A204.1 (cell line): ENCODE results near the gene PHF21A.

Experiments
- FAIRE-seq: peaks from 2 replicates; lab custom pipeline; 2012; peaks lifted over from hg19 to GRCh38; lab: Jason Lieb, UNC

Gene PHF21A

GRCh38 chr11:45933846-45934579 is 187.2 kb downstream of the PHF21A start:
- FAIRE-seq, result no peak

GRCh38 chr11:45933131-45933831 is 188.0 kb downstream of the PHF21A start:
- FAIRE-seq, result no peak

- FAIRE-seq, result no peak
Observed at GRCh38 chr11:45932217-45932616, 189.0 kb downstream of the PHF21A start.

- no peak for FAIRE-seq
Observed at GRCh38 chr11:45931739-45932138, 189.5 kb downstream of the PHF21A start.

GRCh38 chr11:45930951-45931570 is 190.2 kb downstream of the PHF21A start:
- no peak for FAIRE-seq

GRCh38 chr11:45930031-45930794 is 191.0 kb downstream of the PHF21A start:
- no peak for FAIRE-seq

DNA sequence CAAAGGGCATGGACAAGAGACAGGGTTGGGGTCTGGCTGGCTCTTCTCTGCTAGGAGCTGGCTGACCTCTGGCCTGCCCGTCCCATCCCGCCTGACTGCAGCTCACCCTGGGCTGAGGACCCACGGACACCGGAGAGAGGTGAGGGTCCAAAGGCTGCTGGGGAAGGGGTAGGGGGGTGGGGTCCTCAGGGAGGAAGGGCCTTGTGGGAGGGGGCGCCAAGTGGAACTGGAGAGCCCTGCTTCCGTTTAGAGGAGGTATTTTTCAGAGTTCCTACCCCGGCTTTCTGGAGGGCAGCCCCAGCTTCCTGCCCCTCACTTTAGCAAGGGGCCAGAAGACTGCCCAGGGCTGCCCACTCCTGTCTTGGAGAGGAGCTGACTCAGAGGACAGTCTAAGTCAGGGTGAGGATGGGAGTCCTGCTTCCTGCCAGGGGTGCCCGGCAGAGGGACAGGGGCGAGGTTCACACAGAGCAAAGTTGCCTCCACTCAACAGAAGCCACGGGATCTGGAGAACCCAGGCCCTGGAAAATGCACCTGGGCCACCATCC is 191.7 kb downstream of the PHF21A start:
- FAIRE-seq, result no peak

GRCh38 chr11:45928535-45929215 is 192.6 kb downstream of the PHF21A start:
- FAIRE-seq, result no peak

DNA sequence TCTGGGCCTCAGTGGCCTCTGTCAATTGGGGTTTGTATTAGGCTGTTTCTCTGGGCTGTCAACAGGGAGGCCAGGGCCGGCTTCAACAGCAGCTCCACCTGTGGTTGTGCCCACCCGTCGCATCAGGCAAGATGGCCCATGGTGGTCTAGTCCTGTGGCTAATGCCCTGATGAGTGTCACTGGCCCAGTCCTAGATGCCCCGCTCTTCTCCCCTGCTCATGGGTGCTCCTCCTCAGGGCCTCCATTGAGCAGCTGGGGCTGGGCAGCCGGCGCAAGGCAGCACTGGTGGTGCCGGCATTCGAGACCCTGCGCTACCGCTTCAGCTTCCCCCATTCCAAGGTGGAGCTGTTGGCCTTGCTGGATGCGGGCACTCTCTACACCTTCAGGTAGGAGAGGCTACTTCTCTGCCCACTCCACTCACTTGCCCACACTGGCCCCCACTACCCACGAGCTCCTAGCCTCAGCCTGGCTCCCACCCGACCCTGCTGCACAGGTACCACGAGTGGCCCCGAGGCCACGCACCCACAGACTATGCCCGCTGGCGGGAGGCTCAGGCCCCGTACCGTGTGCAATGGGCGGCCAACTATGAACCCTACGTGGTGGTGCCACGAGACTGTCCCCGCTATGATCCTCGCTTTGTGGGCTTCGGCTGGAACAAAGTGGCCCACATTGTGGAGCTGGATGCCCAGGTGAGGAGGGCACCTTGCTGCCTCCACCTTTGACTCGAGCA is 193.4 kb downstream of the PHF21A start:
- FAIRE-seq, result no peak

DNA sequence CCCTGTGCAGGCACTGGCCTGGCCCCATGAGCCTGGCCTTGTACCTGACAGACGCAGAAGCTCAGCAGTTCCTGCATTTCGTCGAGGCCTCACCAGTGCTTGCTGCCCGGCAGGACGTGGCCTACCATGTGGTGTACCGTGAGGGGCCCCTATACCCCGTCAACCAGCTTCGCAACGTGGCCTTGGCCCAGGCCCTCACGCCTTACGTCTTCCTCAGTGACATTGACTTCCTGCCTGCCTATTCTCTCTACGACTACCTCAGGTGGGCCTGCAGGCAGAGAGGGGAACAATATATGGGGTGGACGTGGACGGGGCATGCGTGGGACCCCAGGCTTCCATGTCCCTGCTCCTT is 193.9 kb downstream of the PHF21A start:
- FAIRE-seq, result no peak

DNA sequence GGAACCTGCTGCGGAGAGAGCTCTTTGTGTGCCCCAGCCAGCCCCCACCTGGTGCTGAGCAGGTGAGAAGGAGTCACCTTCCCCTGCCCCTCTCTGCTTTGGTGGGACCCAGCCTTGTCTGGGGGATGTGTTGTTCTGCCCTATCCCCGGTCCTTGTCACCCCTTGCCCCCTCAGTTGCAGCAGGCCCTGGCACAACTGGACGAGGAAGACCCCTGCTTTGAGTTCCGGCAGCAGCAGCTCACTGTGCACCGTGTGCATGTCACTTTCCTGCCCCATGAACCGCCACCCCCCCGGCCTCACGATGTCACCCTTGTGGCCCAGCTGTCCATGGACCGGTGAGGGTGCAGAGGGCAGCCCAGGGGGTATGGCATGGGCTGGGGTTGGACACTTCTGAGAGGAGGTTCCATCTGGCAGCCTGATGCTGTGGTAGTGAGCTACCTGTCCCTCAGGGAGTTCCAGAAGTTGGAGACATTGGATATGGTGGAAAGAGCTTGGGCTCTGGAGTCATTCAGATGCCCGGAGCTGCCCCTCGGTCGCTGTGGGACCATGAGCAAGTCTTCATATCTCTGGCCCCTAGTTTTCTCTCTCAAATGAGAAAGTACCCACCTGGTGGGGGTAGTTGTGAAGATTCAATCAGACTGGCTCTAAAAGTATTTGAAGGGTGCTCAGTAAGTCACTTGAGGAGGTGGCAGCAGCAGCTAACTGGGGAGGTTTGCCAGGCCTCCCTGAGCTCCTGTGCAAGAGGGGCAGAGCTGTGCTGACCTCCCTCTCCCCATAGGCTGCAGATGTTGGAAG is 194.5 kb downstream of the PHF21A start:
- FAIRE-seq, result no peak

GRCh38 chr11:45926001-45926401 is 195.3 kb downstream of the PHF21A start:
- no peak for FAIRE-seq

DNA sequence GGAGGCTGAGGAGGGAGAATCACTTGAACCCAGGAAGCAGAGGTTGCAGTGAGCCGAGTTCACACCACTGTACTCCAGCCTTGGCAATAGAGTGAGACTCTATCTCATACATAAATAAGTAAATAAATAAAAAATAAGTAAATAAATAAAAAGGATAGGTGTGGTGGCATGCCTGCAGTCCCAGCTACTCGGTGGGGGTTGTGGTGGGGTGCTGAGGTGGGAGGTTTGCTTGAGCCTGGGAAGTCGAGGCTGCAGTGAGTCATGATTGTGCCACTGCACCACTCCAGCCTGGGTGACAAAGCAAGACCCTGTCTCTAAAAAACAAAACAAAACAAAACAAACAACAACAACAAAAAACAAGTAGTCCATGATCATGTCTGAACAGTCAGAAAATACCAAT is 195.7 kb downstream of the PHF21A start:
- FAIRE-seq, result no peak

- no peak for FAIRE-seq
Observed at GRCh38 chr11:45924927-45925326, 196.3 kb downstream of the PHF21A start.

- FAIRE-seq, result no peak
Observed at GRCh38 chr11:45924036-45924915, 197.0 kb downstream of the PHF21A start.

DNA sequence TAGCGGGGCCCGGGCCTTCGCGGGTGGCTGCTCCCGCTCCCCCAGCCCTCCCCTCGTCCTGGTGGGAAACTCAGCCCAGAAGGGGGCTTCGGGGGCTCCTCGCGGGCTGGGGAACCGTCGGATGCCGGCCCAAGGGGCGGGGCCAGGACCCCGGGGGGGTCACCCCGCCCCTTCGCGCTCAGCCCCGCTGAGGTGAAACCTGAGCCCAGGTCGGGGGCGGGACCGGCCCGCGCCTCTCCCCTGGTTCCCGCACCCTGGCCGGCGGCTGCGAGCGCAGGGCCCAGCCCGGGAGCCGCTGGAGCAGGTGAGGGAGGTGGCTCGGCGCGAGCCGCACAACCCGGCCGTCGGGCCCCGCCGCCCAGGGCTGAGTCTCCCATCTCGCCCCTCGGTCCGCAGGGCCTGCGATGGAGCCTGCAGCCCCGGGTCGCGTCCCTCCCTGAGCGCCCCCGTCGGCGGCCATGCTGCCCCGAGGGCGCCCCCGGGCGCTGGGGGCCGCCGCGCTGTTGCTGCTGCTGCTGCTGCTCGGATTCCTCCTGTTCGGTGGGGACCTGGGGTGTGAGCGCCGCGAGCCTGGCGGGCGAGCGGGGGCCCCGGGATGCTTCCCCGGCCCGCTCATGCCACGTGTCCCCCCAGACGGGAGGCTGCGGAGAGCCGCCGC is 198.7 kb downstream of the PHF21A start, which contains the start of gene LARGE2:
Gene LARGE2, plus strand, starts transcription at position 232 of the 658 bp plus-strand sequence. Its CDS starts 227 bp downstream, at position 459.
- FAIRE-seq, result no peak

GRCh38 chr11:45921561-45922424 is 199.5 kb downstream of the PHF21A start:
- no peak for FAIRE-seq
